ENCODE measurements around the gene WDR70.

WDR70 gene

DNA sequence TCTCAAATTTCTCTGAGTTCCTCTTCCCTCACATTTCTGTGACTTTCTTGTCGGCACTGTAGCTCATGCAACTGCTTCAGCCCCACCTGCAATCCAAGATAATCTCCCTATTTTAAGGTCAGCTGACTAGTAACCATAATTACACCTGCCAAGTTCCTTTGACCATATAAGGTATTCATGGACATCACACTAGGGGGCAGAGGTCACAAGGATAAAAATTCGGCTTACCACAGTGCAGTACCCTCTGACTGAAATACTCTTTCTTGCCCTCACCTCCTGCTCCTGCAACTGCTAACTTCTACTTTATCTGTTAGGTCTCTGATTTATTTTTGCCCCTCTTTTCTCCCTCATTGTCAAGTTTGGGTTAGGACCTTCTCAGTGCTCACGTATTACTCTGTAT, 316.5 kb downstream of the WDR70 start:
- DNase-seq: no peak

DNA sequence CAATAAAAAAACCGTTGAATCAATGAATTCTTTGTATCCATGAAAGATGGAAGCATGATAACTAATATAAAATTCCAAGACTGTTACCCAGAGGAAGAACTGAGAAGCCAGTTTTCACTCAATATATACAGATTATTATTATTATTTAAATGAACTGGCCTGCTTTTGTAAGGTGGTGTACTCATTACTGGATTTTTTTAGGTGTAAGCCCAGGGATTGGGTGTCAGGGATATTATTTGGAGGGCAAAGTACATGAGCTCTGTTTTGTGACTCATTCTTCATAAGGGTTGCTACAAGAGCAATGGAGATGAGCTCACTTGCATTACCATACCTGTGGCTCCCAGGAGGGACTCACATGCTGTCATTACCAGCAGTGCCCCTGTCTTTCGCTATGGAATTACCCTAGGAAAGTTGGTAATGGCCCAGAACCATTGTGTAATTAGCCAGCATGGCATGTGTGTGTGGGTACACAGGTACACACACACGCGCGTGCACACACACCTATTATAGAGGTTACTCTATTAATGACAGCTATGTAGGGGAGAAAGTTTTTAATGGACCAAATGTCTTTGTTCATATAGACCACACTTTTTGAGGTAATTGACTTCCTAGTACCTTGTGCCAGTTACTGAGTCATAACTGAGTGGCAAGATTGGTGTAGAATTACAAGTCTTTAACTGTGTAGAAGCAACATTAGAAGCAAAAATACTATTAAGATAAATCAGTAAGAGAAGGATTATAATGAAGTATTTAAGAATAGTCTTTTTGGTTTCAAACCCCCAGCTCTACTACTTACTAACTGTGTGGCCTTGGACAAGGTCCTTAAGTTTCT, 317.3 kb downstream of the WDR70 start:
- no peak for DNase-seq

DNA sequence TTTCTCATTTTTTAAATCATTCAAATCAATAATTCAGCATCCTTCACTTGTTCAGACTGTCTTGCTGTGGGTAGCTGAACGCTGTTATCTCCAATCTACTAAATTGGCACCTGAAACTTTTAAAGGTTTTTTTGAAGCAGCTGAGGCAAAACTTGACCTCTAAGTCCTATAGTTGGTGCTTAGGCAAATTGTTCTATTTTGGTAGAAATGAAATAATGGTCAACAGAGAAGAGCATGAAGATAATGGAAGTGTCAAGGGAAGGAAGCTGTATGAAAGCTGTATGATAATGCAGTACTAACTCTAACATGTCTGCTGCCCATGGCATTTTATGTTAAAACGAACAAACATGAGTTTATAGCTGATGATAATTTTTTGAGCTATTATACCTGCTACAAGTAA, 322.8 kb downstream of the WDR70 start:
- DNase-seq: no peak

DNA sequence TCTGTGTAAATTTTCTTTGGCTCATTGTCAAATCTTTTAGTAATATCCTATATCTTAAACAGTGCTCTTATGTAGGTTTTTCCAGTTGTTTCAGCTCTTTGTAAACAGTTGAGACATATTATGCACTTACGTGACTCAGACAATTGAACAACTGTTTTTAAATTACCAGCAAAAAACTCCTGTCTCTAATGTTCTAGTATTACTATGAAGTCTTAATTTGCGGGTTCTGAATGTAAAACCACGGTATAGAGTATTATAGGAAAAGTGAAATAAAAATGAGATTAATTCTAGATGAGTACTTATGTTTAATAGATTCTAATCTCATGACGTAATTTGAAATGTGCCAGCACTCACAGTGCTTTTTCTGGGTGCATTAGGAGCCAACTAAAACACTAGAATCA, 324.7 kb downstream of the WDR70 start:
- DNase-seq: no peak

DNA sequence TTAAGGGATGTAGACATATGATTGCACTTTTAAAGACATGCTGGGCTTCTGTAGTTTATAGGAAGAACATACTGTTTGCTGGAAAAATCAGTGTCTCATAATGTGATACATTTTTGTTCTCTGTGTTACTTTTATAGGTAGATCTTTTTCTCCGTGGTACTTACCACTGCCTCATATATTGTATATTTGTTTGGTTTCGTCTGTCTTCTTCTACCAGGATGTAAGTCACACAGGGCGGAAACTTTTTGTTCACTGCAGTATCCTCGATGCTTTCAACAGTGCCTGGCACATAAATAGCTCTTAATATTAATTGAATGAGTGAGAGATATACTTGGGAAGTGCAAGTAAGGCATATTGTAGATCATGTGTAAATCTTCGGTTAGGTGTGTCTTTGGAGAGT, 325.3 kb downstream of the WDR70 start:
- no peak for DNase-seq

DNA sequence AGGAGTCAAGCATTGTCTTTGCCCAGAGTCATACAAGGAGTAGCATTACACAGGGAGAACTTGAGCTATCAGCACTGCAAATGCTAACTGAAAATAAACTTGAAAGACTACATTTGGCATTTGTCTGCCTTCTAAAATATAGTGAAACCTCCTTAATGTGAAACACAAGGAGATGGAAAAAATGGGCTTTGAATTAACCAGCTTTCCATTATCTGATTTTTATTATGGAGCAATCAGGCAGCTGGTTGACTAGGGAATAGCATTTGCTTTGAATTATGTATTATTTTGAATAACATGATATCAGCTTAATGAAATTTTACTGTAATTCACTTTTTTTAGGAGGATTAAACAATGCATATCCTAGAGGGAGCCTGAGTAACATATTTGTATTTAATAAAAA, 329.9 kb downstream of the WDR70 start:
- no peak for DNase-seq

DNA sequence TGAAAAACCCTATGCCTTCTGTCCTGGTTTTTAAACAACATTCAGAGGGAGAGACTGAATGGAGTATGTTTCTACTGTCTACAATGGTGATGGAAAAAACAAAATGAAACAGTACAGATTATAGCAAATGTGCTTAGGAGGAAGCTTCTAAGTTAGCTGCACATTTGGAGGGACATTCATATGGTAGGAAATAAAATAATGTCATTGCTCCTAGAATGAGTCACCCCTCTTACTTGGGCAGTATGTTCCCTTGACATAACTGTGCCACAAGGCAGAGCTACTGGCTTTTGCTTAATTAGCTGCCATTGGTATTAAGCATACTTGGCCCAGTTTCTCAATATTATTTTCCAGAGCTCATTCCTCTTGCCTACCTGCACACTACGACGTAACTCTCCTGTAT, 331.8 kb downstream of the WDR70 start:
- no peak for DNase-seq

DNA sequence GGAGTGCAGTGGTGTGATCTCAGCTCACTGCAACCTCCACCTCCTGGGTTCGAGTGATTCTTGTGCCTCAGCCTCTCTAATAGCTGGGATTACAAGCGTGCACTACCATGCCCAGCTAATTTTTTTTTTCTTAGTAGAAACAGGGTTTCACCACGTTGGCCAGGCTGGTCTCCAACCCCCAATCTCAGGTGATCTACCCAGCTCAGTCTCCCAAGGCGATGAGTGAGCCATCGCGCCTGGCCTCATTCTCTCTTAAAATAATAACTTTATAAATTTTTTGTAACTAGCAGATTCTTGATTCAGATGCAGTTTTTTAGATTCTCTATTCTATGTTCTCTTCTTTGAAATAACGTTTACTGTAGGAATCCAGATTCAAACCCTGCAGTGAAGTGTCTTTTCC, 333.6 kb downstream of the WDR70 start:
- DNase-seq: no peak

DNA sequence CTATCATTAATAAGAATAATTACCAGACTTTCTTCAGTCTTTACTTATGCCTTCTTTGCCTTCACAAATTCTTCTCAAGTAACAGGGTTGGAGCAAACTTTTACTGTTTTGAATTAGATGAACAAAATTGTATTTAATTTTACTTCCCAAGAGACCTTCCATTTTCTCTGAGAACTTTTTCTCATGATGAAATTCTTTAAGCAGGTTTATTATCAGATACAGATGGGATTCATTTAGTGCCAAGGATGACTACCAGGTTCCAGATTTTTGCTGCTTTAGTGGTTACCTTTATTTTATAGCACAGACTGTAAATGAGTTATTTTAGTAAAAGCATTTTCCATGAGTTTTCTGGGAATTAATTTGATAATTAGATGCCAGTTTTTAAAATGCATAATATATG, 335.6 kb downstream of the WDR70 start:
- no peak for DNase-seq

DNA sequence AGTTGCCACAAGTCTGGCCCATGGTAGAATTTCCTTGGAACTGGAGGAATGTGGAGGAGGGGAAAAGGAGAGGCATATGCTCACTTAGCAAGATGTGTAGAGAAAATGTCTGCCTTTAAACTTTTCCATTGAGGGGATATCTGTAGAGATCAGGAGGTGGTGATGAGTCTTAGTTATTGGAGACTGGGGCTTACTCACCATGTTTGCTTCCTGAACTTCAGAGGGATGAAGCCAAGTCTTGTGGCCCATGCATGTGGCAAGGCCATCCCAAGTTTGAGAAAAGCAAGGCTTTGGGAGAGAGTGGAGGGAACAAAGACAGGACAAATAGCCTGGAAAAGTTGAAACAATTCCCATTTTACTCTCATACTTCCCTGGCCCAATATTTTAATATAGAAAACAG, 336.2 kb downstream of the WDR70 start:
- no peak for DNase-seq

DNA sequence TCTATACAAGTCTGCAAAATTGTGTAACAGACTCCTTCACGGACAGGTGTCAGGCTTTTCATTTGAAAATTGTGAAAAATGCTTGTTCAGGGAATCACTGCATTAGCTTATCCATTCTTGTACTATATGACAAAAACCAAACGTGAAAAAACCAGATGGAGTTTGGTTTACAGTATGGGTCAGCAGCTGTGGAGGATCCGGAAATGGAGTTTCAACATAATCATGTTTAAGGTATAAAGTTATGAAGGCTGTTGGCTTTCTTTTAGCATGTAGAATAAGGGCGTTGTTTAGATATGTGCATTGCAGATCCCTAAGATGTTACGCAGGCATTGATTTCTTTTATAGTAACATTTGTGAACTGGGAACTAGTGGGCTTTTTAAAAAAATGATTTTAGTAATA, 336.9 kb downstream of the WDR70 start:
- no peak for DNase-seq

DNA sequence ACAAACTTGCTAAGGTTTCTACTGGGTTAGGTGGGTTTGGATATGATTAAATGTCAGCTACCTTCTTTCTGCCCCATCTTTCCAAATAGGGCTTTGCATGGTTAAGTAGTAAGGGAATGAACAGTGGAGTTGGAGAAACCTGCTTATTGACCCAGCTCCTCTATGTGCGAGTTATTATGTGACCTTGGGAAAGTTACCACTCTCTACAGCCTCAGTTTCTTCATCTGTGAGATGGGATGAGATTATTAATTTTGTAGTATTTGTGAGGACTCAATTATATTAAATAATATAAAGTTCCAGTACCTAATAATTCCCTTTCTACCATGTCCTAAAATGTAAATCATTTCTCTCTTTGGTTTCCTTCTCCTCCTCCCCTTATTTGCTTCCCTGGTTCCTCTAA, 337.3 kb downstream of the WDR70 start:
- no peak for DNase-seq

DNA sequence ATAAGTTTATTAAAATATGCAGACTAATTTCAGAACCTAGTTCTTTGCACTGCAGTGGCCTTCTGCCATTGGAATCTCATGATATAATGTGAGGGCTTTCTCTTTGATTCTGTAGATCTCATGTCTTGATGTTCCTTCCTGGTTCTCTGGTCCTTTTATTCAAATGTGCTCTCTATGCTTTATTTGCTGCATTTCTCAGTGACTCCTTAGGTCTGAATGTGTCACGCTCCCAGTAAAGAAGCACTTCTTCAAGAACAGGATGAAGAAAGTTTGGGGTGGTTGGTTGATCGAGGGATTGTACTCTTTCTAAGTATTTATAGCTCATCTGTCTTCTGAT, 338.1 kb downstream of the WDR70 start:
- DNase-seq: no peak

DNA sequence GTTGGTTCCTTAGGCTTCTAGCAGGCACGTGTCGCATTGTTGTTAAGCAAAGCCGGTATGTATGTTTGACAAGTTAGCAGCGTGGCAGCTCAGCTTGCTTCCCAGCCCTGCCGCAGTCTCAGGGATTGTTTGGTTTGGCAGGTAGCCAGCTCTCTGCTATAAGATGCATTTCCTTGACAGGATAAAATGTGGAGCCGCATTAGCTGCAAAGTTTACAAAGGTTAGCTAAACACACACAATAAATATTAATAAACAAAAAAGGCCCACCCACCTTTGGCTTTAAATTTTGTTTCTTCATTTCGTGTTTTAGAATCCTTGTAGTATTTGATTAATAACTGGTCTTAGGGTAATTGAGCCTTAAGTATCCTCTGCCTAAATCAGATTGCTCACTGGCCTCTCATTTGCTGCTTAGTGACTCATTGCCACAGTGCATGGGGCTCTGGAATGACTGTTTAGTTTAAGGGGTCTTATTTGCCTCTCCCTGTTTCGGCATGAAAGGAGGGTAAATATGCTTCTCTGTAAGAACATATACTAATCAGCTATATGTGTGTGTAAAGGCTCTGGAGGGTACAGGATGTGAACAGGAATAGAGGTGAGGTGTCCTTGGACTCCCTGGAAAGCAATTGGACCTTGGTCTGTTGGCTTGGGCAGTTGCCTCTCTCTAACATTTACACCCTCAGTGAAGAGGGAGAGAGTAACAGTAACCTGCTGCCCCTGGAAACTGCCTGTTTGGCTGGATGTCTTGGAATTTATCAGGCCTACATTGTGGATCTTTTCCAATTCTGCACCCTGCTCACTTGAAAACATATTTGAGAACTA, 338.7 kb downstream of the WDR70 start:
- peak; percentile 90 for DNase-seq

DNA sequence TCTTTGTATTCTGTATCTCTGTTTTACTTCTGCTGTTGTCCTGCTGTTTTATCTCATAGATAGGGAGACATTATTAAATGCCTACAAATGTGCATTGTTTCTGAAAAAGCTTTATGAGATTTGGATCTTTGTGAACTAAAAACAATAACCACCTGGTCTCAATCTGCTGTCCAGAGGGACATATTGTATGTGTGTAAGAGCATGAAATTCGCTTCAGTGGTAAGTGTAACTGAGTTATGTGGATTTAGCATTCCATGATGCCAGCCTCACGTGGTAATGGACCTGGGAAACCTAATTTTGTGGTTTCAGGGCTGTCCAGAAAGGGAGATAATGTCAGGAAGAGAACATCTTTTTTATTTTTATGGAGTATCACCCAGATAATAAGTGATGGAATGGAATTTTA, 341.4 kb downstream of the WDR70 start:
- no peak for DNase-seq

DNA sequence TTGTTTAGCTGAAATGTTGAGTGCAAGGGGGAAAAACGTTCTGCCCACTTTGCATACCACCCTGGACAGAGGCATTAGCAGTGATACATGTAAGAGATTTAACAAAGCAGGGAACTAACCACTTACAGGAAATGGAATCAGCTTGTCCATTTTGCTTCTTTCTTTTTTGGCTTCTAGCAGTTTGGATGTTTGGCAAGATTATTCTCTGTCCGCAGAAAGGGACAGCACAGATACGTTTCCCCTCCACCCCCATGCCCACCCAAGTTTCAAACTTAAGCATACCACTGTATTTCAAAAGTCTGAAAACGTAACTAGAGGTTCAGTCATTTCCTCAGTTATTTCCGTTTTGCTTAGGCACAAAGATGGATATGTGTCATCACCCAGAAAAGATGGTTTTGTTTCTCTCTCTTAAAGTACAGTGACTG, 342.3 kb downstream of the WDR70 start:
- no peak for DNase-seq

DNA sequence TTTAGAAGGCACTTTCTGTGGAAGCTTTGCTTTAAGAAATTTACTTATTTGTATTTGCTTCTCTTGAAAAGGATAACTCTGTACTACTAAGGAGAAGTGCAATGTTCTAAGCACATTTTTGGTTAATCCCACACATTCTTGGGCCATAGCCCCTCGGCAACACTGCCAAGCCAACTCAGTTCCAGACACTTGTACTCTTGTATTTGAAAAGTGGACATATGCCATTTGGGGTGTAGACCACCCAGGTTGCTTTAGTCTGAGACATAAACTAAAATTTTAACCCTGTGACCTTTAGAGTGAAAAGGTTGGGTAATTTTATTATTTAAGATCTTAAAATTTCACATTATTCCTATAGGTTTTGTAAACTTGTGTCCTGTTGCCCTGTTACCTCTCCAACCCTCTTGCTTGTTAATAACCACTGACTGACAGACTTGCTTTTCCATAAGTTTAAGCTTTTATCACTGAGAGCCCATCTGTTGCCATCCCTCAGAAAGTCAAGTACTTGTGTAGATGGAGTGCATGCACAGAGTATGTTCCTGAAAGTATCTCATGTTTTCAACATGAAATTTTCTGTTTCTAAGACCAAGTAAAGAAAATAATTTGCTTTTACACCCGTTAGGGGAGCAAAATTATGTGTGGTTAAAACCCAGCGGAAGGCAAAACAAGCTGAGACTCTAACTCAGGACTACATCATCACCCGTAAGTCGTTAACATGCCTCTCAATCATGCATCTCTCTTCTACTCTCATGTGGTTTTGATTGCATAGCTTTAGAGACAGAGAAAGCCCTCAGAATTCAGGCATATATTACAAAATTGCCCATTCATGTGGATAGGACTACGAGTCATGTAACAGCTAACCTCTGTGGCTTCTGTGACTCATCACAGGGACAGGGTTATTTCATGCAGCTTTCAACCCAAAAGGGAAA, 343.4 kb downstream of the WDR70 start:
- DNase-seq: peak; percentile 96

DNA sequence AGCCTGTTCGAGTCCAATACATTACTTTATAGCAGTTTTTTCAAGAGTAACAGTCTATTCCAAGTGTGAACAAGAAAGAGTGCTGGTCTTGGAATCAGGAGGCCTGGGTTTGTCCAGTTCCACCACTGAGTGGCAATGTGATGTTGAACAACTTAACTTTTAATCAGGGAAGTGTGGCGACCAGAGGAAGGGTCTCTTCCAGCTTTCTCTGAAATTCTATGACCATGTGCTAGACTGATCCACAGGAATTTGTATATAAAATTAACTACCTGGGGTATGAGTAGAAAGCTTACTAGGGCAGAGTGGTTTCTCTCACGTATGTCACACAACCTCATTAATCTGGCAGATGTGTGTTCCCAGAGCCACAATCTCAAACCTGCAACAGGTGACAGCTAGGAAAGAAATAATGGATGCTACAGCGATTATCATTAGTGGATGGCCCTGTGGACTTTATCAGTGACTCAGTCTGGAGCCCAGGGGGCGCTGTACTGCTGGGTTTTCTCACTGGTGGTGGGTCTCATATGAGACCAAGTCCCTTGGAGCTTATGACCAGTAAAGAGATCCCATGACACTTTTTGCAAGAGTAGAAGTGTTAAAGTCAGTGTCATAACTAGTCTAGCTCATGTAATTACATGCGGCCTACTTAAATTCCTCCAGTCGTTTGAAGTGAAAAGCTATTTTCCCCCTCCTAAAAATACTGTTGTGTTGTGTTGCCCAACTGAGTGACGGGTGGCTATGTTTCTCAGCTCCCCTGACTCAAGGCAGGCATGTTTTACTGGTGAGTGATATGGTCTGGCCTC, 344.2 kb downstream of the WDR70 start:
- peak; percentile 12 for DNase-seq

DNA sequence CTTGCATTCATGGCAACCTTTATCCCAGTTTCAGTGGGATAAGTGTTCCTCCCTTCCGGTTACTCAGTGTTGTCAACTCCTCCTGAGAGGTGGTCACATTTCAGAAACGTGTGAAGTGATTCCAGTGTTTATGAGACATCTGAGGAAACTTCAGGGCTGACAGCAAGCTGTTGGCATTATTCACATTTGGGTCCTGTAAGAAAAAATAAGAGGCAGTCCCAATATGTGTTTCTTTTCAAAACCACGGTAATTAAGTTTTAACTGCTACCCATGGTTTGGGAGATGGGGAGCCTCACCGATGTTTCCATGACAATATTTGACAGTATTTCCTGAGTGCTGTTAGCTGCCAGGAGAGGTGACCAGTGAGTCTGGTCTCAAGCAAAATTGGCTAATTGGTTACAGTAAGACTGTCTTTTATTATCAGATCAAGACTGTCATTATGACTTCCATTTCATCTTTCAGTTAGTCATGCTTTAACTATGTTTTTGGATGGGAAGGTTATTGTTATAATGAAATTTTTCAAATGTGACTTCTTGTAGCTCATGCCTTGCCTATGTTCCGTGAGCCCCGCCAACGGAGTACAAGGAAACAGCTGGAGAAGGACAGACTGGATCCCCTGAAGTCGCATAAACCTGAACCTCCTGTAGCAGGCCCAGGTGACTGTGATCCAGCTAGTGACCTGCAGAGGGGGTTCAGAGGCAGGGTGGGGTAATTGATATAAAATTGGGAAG, 345.4 kb downstream of the WDR70 start:
- DNase-seq: no peak

DNA sequence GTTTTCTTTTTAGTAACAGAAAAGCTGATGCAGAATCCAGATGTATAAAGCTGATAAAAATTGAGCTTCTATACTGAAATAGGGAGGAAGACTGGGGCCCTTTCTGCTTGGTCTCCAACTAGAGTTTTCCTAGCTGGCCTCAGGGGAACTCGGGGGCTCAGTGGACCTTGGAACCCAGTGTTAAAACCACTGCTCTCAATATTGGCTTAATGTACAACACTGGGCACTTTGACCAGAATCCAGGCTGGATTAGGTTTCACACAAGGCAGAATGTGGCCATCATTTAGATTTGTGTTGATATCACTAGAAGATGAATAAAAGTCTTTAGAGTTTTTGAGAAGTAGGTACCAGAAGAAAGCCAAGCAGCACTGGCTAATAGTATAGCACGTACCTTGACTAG, 346.1 kb downstream of the WDR70 start:
- DNase-seq: no peak

DNA sequence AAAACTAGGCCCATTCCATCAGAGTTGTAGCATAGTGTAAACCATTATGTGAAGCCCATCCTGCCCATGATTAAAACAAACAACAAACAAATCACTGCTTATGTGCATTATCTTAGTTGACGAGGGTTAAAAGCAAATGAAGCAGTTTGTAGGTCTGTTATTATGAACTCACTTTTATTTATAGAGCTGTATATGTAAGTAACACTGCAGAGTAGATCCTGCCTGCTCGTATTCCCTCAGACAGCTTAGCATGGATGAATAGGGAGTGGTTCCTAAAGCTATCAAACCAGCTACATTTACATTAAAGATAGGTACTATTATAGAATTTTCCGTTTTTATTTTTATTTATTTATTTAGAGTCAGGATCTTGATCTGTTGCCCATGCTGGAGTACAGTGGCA, 348.1 kb downstream of the WDR70 start:
- no peak for DNase-seq
